Activated naive CD8-positive, alpha-beta T cell treated with anti-CD3 and anti-CD28 coated beads, Interleukin-2, amount 50 U/mL, for 24 hours (primary cell): Measurements from ENCODE around the gene SLC4A8.
"Not testable (repeated sequence)": the region's sequence is repeated elsewhere in the genome, so short reads cannot be mapped to it uniquely, and the experiment has no call there.

ENCODE experiments used
- ATAC-seq: fragments of 150-1000 bp; cut with Tn5 transposase; one replicate; pipeline ENCODE4 v1.10.0; 2021
- DNase-seq: peaks from one replicate; pipeline ENCODE4 v3.0.0; 2021
- H3K27ac Mint-ChIP-seq: one replicate; pipeline ENCODE4 v1.8.0; 2021; ENCODE audit warnings: mild to moderate bottlenecking, mixed read lengths
- H3K27me3 Mint-ChIP-seq: one replicate; pipeline ENCODE4 v1.8.0; 2021; ENCODE audit warnings: mixed read lengths
- H3K36me3 Mint-ChIP-seq: one replicate; pipeline ENCODE4 v1.8.0; 2021; ENCODE audit warnings: low read depth, mixed read lengths
- H3K4me1 Mint-ChIP-seq: one replicate; pipeline ENCODE4 v1.8.0; 2021; ENCODE audit warnings: mixed read lengths
- H3K4me3 Mint-ChIP-seq: one replicate; pipeline ENCODE4 v1.8.0; 2021; ENCODE audit warnings: mild to moderate bottlenecking, moderate library complexity, mixed read lengths
- H3K9me3 Mint-ChIP-seq: one replicate; pipeline ENCODE4 v1.8.0; 2021; ENCODE audit warnings: mixed read lengths

The SLC4A8 gene

DNA sequence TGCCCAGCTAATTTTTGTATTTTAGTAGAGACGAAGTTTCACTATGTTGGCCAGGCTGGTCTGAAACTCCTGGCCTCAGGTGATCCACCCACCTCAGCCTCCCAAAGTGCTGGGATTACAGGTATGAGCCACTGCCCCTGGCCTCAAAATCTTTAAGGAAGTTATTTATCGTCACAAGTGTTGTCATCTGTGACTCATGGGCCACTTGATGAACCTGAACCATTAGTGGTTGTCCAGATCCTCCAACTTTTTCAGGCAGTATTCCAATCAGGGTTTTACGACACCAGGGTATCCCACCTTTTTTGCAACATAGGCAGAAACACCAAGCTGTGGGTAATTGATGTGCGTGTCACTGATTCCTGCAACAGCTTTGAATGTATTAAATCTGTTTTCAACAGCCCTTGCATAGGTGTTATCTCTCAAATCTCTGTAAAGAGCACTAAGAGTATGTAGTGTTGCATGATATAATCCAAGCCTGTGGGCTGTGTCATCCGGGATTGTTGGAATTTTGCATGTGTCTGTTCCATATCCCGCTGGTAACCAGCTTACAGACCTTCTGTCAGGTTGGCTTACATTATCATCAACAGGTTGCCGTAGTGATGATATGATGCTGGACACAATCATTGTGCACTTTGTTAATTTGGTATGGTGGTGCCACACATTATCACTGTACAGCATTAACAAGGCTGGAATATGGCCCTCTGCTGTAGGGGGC, 87.1 kb downstream of the SLC4A8 start:
- H3K4me3 Mint-ChIP-seq, result no peak overlapping the region
- H3K9me3 Mint-ChIP-seq, result no peaks in the 10 kb centered on the region
- H3K4me1 Mint-ChIP-seq, result no peaks in the 10 kb centered on the region
- H3K27ac Mint-ChIP-seq, result no peak overlapping the region
- H3K36me3 Mint-ChIP-seq, result no peaks in the 10 kb centered on the region
- DNase-seq, result no peak
- ATAC-seq, result no peak
- H3K27me3 Mint-ChIP-seq, result no peaks in the 10 kb centered on the region

DNA sequence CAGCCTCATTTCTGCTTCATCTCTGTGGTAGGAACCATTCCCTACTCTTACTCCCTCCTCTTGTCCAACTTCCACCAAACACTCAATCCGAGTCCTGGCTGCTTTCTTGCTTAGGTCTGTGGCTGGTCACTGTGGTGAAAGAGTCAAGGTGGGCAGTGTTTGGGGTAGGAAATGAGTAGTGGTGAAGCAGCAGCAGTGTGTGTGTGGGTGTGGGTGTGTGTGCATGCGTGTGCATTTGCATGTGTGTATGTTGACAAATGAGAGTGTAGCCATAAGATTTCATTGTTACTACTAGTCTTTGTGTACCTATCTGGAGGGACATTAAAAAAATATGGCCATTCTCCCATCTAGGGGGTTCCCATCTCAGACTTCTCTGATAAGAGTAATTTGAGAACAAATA, 87.8 kb downstream of the SLC4A8 start:
- no peaks in the 10 kb centered on the region for H3K9me3 Mint-ChIP-seq
- H3K36me3 Mint-ChIP-seq, result no peaks in the 10 kb centered on the region
- ATAC-seq, result no peak
- no peak overlapping the region for H3K4me3 Mint-ChIP-seq
- no peaks in the 10 kb centered on the region for H3K27me3 Mint-ChIP-seq
- no peaks in the 10 kb centered on the region for H3K4me1 Mint-ChIP-seq
- H3K27ac Mint-ChIP-seq, result no peak overlapping the region
- no peak for DNase-seq

DNA sequence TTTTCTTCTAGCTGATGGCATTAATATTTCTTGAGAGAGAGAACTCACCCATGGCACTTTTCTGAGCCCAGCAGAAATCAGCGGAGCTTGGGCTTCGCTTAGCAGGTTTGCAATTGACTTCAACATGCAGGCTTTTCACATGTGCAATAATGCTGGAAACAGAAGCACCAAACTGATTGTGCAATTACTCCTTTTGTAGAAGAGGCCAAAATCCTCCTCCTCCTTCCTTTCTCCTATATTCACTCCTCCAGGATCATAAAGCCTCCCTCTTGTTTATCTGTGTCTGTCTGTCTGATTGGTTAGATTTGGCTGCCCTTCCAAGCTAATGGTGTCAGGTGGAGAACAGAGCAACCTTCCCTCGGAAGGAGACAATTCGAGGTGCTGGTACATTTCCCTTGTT, 90.4 kb downstream of the SLC4A8 start:
- H3K27ac Mint-ChIP-seq, H3K9me3 Mint-ChIP-seq, H3K4me3 Mint-ChIP-seq, DNase-seq, H3K36me3 Mint-ChIP-seq, H3K4me1 Mint-ChIP-seq, H3K27me3 Mint-ChIP-seq, ATAC-seq: not testable (repeated sequence)

DNA sequence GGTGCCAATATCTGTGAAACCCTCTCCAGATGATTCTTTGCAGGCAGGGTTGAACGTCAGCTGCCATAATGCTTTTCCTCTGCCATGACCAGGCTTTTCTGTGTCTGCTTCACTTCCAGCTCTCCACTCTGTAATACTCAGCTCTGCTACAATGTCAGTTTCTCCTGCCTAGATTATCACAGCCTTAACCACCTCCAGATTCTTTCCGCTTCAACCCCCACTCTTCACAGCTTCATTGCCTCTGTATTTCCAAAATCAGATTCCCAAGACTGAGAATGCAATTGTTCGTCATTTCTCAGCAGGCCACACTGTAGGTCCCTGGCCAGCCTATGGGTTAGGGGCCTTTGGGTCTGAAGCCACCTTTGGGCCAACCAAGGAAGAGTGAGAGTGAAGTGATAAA, 92.7 kb downstream of the SLC4A8 start:
- H3K4me1 Mint-ChIP-seq, result no peaks in the 10 kb centered on the region
- no peaks in the 10 kb centered on the region for H3K36me3 Mint-ChIP-seq
- H3K4me3 Mint-ChIP-seq, result no peak overlapping the region

DNA sequence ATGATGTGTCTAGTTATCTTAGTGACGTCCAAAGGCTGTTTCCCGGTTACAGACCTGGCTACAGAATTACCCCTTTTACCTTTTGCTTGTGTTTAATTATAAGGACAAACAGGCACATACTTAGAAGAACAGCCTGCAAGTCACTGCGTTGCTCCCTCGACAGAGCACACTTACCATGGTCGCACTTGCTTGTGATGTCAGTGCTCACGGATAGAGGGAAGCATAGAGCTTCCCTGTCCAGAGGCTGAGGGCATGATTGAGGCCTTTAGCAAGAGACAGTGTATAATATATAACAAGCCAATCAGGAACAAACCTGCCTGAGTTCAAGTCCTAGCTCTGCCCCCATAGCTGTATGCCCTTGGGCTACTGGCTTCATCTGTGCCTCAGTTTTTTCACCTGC, 93.2 kb downstream of the SLC4A8 start:
- Mint-ChIP-seq H3K9me3 (no peaks in the 10 kb centered on the region), H3K4me1 (no peaks in the 10 kb centered on the region), H3K27me3 (no peaks in the 10 kb centered on the region), H3K36me3 (no peaks in the 10 kb centered on the region), H3K27ac (no peak overlapping the region), H3K4me3 (no peak overlapping the region)
- DNase-seq, result no peak
- no peak for ATAC-seq

More for the DNA sequence above, 92.7 kb downstream of the SLC4A8 start:
- no peak for ATAC-seq
- DNase-seq, result no peak
- Mint-ChIP-seq H3K27me3 (no peaks in the 10 kb centered on the region), H3K9me3 (no peaks in the 10 kb centered on the region), H3K27ac (no peak overlapping the region)

DNA sequence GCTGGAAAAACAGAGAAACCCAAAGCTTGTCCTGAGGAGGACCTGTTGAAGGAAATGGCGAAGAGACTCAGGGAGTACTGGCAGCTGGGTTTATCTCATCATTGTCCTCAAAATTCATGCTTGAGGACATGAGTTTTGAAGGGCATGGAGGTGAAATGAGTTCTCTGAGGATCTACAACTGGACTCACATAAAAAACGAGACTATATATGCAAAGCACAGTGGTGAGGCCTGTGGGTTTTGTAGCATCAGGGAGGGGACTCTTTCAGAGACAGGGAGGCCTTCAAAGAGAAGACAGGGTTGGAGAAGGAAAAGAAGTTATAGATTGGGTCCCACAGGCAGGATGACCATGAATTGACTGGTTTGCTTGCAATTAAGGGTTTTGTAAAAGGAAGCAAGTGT, 95.1 kb downstream of the SLC4A8 start:
- H3K4me1 Mint-ChIP-seq, result no peaks in the 10 kb centered on the region
- no peaks in the 10 kb centered on the region for H3K27me3 Mint-ChIP-seq
- ATAC-seq (no peak), DNase-seq (no peak)
- H3K9me3 Mint-ChIP-seq, result no peaks in the 10 kb centered on the region
- H3K27ac Mint-ChIP-seq, result no peak overlapping the region
- no peaks in the 10 kb centered on the region for H3K36me3 Mint-ChIP-seq
- H3K4me3 Mint-ChIP-seq, result no peak overlapping the region

DNA sequence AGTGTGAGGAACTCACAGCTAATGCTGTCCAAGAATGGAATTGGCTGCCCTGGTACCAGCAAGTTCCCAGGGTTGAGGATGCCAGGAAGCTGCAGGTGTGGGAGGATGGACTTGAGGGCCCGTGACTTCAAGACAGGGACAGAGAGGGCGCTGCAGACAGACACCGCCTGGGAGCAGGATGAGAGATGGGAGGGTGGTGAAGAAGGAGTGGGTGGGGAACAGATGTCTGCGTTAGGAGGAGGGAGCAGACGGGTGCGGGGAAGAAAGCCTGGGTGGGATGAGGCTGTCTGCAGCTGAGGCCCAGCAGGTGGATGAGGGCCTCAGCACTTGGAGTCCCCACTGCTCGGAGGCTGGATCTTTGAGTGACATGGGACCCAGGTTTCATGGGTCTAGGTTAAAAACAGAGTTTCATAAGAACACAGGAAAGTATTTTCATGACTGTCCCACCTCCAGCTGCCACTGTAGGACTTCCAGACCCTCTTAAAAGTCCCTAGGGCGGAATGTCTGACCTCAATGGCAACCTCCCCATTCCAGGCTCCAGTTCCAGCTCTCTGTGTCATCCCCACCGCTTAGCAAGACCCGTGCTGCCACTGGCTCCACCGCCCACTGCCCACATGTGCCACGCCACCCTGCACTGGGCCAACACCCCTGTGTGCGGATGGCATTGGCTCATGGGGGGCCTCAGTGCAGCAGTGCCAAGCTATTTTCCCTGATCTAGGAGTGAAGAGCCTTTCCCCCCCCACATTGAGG, 96.1 kb downstream of the SLC4A8 start:
- Mint-ChIP-seq H3K36me3 (no peaks in the 10 kb centered on the region), H3K4me3 (no peak overlapping the region), H3K27me3 (no peaks in the 10 kb centered on the region), H3K27ac (no peak overlapping the region), H3K4me1 (no peaks in the 10 kb centered on the region), H3K9me3 (no peaks in the 10 kb centered on the region)
- ATAC-seq, result no peak
- no peak for DNase-seq

DNA sequence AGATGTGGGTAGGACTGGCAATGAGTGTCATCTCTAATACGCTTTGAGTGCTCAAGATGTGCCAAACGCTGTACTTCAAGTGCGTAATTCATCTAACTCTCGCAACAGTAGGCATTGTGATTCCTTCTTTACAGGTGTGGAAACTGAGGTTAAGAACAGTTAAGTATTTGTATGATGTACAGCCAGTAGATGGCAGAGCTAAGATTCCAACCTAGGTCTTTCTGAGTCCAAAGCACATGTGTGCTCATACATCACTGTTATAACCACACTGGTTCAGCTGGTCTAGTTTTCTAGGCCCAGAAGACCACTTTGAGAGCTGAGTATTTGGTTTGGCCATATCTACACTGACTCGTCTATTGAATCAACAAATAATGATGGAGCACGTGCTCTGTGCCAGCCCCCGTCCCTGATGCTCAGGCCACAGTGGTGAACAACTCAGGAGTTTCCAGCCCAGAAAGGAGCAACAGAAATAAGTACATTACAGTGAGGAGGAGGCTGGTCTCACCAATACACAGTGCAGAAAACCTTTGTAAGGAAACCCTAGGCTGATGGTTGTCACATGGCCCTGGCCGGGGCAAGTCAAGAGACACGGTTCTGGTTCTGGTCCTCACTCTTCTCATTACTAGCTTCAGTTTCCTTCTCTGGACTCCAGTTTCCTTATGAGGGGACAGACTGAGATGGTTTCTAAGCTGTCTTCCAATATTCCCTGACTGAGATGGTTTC, 97.1 kb downstream of the SLC4A8 start:
- no peak for ATAC-seq
- no peak overlapping the region for H3K27ac Mint-ChIP-seq
- H3K4me3 Mint-ChIP-seq, result no peak overlapping the region
- no peaks in the 10 kb centered on the region for H3K9me3 Mint-ChIP-seq
- H3K36me3 Mint-ChIP-seq, result no peaks in the 10 kb centered on the region
- H3K27me3 Mint-ChIP-seq, result no peaks in the 10 kb centered on the region
- H3K4me1 Mint-ChIP-seq, result no peaks in the 10 kb centered on the region
- no peak for DNase-seq

DNA sequence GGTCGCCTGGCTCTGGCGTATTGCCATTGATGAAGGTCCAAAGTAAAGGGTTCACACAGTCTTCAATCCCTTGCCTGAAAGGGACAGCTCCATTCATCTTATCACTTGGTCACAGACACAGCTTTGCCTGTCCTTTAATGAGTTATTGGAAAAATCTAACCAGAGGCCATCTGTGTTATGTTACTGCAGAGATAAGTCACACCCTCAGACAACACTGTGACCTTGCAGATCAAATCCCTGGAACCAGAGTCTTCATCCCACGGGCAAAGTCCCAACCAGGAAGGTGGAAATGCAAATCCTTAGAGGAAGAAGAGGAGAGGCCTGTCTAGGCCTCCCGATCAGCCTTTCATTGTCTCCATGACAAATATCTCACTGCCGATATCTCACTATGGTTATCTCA, 98.1 kb downstream of the SLC4A8 start:
- ATAC-seq (no peak), DNase-seq (no peak)
- H3K36me3 Mint-ChIP-seq, result no peaks in the 10 kb centered on the region
- no peak overlapping the region for H3K27ac Mint-ChIP-seq
- H3K9me3 Mint-ChIP-seq, result no peaks in the 10 kb centered on the region
- no peaks in the 10 kb centered on the region for H3K27me3 Mint-ChIP-seq
- H3K4me1 Mint-ChIP-seq, result no peaks in the 10 kb centered on the region
- H3K4me3 Mint-ChIP-seq, result no peak overlapping the region

DNA sequence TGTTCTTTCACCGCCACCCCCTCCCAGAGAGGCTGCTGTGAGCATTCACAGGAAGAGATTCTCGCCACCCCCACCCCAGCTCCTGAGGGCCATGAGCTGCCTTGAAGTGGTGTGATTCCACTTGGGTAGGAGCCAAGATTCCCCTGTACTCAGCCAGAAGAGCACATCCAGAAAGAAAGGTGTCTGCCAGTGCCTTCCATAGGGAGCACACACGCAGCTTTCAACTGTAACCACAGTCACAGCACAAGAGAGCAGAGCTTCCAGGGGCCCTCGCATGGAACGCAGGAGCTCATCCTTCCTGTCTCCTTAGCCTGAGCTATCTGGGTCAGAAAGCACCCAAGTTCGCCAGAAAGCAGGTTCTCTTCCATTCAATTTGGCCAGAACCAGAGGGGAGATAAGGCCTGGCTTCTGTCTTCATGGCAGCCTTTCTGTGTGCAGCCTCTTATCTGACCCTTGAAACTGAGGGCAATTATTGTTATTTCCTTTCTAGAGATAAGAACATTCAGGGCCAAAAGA, 99.8 kb downstream of the SLC4A8 start:
- no peaks in the 10 kb centered on the region for H3K36me3 Mint-ChIP-seq
- no peak overlapping the region for H3K4me3 Mint-ChIP-seq
- no peak for ATAC-seq
- H3K27ac Mint-ChIP-seq, result no peak overlapping the region
- no peaks in the 10 kb centered on the region for H3K9me3 Mint-ChIP-seq
- no peak for DNase-seq
- peaks cover 2% of the 10 kb centered on the region for H3K27me3 Mint-ChIP-seq
- H3K4me1 Mint-ChIP-seq, result no peaks in the 10 kb centered on the region

DNA sequence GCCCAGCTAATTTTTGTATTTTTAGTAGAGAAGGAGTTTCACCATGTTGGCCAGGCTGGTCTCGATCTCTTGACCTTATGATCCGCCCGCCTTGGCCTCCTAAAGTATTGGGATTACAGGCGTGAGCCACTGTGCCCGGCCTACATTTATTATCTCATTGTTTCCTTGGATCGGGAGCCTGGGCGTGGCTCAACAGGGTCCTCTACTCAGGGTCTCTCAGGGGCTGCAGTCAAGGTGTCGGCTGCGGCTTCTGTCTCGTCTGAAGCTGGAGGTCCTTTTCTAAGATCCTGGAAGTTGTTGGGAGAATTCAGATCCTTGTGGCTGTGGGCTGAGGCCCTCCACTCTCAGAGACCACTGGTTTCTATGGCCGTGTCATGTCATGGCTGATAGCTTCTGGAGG, 100.9 kb downstream of the SLC4A8 start:
- Mint-ChIP-seq H3K4me3 (no peak overlapping the region), H3K27me3 (peaks cover 2% of the 10 kb centered on the region), H3K36me3 (no peaks in the 10 kb centered on the region), H3K27ac (no peak overlapping the region), H3K4me1 (no peaks in the 10 kb centered on the region), H3K9me3 (no peaks in the 10 kb centered on the region)
- DNase-seq (no peak), ATAC-seq (no peak)

DNA sequence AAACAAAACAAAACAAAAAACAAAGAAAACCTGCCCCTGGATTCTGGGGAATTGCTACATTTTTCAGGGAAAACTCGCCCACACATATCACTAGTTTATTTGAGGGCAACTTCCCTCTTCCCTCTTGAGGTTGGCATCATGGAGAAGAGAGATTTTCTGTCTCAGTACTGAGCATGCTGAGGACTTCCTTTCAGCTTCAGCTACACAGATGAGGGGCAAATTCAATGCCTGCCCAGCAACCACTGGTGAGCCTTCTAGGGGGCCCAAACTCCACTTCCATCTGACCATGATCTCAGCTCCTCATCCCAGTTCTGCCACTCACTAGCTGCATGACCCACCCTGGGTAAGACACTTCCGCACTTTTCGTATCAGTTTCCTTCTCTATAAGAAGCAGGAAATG, 103.3 kb downstream of the SLC4A8 start:
- H3K9me3 Mint-ChIP-seq, result no peaks in the 10 kb centered on the region
- H3K27ac Mint-ChIP-seq, result no peak overlapping the region
- H3K4me1 Mint-ChIP-seq, result peaks cover 2% of the 10 kb centered on the region
- H3K27me3 Mint-ChIP-seq, result peaks cover 3% of the 10 kb centered on the region
- no peak overlapping the region for H3K4me3 Mint-ChIP-seq
- ATAC-seq (no peak), DNase-seq (no peak)
- no peaks in the 10 kb centered on the region for H3K36me3 Mint-ChIP-seq

DNA sequence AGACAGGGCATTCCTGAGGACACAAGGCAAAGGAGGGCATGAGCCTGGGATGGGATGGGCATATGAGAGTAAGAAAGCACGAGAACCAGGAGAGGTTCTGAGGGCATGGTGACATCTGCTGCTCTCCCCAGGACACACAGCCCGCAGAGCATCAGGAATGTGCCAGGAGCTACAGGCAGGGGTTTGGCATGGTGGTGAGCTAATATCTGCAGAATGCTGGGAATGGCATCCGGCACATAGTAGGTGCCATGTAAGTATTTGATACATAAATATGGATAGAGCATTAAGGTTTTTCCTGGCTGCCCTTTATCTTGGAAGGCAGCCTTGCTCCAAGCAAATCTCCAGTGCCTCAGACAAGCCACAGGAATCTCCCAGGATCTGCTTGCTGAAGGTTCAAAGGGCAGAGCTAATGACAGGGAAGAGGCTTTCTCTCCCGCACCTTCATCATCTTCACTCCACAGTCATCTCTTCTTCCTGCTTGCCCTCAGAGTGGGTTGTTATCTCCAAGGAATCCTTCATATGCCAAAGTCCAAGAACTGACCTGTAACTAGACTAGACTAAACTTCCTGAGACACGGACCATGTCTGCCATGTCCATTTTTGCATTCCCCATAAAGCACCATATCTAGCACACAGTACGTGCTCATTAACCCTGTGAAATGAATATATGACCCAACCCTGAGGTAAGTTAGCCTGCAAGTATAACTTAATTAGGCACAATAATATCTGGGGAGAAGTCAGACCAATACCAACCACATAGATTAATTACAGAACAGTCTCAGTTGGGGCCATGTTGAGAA, 104.4 kb downstream of the SLC4A8 start:
- Mint-ChIP-seq H3K4me1 (peaks cover 2% of the 10 kb centered on the region), H3K36me3 (no peaks in the 10 kb centered on the region), H3K4me3 (no peak overlapping the region), H3K27ac (no peak overlapping the region), H3K27me3 (peaks cover 3% of the 10 kb centered on the region), H3K9me3 (no peaks in the 10 kb centered on the region)
- no peak for ATAC-seq
- no peak for DNase-seq

DNA sequence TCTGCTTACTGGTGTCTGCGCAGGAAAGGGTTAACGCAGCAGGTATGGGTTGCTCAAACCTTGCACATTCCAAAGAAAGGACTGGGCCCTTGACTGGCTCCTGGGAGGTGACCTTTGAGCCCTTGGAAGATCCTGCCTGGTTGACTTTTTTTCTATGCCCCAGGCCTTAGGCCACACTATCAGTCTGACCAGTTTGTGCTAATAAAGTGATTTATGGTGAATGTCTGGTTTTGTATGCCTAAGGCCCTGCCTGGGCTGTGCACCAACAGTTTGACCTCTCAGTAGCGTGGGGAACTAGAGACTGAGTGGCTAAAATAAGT, 105.0 kb downstream of the SLC4A8 start:
- Mint-ChIP-seq H3K4me1 (peaks cover 2% of the 10 kb centered on the region), H3K27me3 (peaks cover 3% of the 10 kb centered on the region), H3K27ac (no peak overlapping the region), H3K9me3 (no peaks in the 10 kb centered on the region), H3K4me3 (no peak overlapping the region), H3K36me3 (no peaks in the 10 kb centered on the region)
- DNase-seq (no peak), ATAC-seq (no peak)
